Kidney epithelial cell (primary cell): ENCODE data around the gene CTTNBP2. TPM values are rescaled to one million over a fixed set of nuclear protein-coding genes. Genes with fewer than 3 reads are reported as not detected.

Source experiments
- DNase-seq: peaks from one replicate; pipeline ENCODE4 v3.0.0-alpha.2; 2010; ENCODE audit warnings: low read depth
- H3K27me3 ChIP-seq: 2 replicates; pipeline ENCODE4 v1.6.0; 2011; ENCODE audit warnings: low read length; ENCODE audit not compliant: control insufficient read depth, insufficient read depth
- H3K36me3 ChIP-seq: 2 replicates; pipeline ENCODE4 v1.5.1; 2011; ENCODE audit warnings: low read length; ENCODE audit not compliant: control insufficient read depth, insufficient read depth
- H3K4me3 ChIP-seq: 2 replicates; pipeline ENCODE4 v1.5.1; 2011; ENCODE audit warnings: low read depth, mild to moderate bottlenecking, control low read depth, low read length
- total RNA-seq: library from RNA; depleted of rRNA; stranded (reverse); fragments of >200 nt; gene quantifications from 2 replicates; pipeline ENCODE4 v1.2.3, GENCODE V29; 2015
- TF ChIP-seq, protein P1 (sequence below): IDR thresholded peaks from 2 replicates; pipeline ENCODE4 v1.5.1; 2011; ENCODE audit warnings: mild to moderate bottlenecking, moderate library complexity, low read length, control low read depth, inconsistent platforms; ENCODE audit not compliant: insufficient read depth, poor library complexity, severe bottlenecking

The CTTNBP2 gene
- total RNA-seq, 1 donor from 2014 or later: 5.3 TPM

DNA sequence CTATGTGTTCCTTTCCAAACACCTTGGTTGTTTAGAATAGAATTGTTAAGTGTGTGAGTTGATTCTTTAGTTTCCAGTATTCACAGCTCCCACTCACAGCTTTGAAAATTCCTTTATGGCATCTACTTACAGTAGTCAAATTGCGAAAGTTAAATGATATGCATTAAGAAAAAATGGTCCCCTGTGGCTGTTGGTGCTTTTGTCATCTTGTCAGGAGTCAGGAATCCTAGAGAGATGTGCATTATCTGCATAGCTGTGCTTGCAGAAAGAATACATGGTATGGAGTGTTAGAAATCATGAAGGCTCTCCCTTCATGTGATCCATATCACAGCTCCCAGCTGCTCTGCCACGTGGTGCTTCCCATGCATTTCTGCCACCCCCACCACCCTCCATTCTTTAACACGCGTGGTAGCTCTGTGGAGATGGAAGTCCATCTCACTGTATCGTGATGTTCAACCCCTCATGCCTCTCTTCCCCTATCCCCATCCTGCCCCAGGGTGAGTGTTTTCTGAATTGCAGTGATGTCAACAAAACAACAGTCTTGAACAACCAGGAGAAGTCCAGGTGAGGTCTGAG lies 29.2 kb upstream of the CTTNBP2 start:
- H3K4me3 ChIP-seq: no peak overlapping the region
- TF ChIP-seq, protein P1, sequence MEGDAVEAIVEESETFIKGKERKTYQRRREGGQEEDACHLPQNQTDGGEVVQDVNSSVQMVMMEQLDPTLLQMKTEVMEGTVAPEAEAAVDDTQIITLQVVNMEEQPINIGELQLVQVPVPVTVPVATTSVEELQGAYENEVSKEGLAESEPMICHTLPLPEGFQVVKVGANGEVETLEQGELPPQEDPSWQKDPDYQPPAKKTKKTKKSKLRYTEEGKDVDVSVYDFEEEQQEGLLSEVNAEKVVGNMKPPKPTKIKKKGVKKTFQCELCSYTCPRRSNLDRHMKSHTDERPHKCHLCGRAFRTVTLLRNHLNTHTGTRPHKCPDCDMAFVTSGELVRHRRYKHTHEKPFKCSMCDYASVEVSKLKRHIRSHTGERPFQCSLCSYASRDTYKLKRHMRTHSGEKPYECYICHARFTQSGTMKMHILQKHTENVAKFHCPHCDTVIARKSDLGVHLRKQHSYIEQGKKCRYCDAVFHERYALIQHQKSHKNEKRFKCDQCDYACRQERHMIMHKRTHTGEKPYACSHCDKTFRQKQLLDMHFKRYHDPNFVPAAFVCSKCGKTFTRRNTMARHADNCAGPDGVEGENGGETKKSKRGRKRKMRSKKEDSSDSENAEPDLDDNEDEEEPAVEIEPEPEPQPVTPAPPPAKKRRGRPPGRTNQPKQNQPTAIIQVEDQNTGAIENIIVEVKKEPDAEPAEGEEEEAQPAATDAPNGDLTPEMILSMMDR: no peak
- H3K36me3 ChIP-seq: no peaks in the 10 kb centered on the region
- no peaks in the 10 kb centered on the region for H3K27me3 ChIP-seq
- no peak for DNase-seq

DNA sequence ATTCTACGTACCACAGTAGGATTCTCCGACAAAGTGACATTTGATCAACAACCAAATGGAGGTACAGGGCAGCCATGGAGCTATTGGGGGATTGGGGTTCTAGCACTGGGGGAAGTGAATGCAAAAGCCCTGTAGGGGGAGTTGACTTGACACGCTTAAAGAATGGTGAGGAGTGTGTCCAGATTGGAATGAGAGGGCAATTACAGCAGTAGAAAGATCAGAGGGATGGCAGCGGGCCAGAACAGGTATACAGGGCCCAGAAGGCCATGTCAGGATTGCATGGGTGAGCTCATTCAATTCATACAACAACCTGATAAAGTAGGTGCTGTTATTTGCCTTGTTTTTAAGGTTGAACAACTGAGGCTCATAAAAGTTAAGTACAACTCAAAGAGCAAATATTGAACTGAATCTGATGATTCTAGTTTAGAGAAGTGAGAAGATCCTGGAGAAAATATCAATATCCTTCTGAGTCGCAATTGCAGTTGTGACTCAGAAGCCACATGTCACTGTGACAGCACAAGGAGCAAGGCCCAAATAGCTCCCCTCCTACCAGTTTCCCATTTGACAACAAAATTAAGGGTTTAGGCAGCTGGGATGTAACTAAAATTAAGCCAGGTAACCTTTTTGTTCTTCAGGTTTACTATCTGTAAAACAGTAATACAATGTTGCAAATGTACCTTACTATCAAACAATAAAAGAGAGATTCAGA lies 28.0 kb upstream of the CTTNBP2 start:
- DNase-seq: no peak
- no peak overlapping the region for H3K4me3 ChIP-seq
- H3K27me3 ChIP-seq: no peaks in the 10 kb centered on the region
- TF ChIP-seq, protein P1: no peak
- H3K36me3 ChIP-seq: no peaks in the 10 kb centered on the region

DNA sequence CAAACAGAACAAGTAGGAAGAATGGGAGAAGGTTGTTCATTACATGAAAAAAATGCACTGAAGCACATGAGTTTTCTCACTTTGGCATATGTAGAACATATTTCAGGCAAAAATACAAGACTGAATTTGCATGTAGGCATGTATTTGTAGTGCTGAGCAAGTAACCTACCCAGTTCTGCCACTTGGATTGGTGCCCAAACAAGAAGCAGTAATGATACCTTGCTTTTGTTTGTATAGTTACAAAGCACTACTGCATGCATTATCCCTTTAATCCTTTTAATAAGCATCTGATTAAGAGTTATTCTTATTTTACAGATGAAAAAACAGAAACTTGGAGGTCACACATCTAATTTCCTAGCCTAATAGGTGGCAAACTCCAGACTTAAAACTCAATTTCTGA lies 23.1 kb upstream of the CTTNBP2 start:
- no peaks in the 10 kb centered on the region for H3K27me3 ChIP-seq
- no peaks in the 10 kb centered on the region for H3K36me3 ChIP-seq
- TF ChIP-seq, protein P1: no peak
- no peak for DNase-seq
- H3K4me3 ChIP-seq: no peak overlapping the region

DNA sequence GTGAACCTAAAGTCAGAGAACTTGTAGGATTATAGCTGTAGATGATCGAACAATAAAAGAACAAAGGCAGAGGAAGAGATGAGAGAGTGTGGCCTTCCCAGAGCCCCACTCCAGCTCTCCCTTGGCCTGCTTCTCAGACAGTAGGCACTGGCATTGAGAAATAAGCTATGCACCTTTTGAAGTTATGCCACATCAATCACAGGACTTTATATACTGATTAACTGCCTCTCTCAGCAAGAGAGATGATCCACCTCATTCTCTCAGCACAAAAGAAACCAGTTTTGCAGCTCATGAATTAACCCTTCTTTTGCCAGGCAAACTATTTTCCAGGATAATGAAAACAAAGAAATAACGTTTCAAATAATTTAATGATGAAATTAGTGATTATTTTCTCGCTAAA lies 22.0 kb upstream of the CTTNBP2 start:
- Histone ChIP-seq H3K36me3 (no peaks in the 10 kb centered on the region), H3K4me3 (no peak overlapping the region), H3K27me3 (no peaks in the 10 kb centered on the region)
- TF ChIP-seq, protein P1: no peak
- DNase-seq: no peak

DNA sequence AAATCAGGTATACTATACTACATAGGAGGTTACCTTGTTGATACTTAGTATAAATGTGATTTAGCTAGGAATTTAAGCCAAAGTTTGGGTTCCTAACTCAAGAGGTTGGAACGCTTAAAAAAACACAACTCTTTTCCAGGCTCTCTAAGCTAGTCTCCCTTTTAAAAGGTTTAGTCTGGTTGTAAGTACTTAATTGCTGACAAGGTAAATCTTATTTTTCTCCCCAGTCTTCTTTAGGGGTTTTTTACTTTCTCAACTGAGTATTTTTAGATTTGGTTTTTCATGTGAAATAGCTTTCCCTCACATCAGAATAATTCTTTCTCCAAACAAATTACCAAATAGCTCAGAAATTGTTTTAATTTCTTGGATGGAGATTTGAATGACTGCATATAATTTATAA lies 20.8 kb upstream of the CTTNBP2 start:
- Histone ChIP-seq H3K4me3 (no peak overlapping the region), H3K36me3 (no peaks in the 10 kb centered on the region), H3K27me3 (no peaks in the 10 kb centered on the region)
- TF ChIP-seq, protein P1: no peak
- DNase-seq: no peak

DNA sequence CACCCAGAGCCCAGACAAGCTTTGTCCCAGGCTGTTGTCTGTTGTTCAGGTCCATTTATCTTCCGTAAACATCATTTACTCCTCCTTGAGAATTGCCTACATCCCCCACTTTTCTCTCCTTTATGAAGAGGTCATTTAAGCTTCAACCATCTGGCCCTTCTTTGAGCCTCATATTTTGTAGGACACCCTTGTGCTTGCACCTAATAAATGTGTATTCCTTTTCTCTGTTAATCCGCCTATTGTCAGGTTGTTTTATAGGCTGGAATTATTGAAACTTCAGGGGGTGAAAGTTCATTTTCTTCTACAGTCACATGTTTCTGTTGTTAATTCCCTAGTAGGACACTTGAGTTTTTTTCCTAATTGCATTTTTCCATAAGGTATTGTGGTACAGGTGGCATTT lies 19.6 kb upstream of the CTTNBP2 start:
- Histone ChIP-seq H3K36me3 (no peaks in the 10 kb centered on the region), H3K4me3 (no peak overlapping the region), H3K27me3 (no peaks in the 10 kb centered on the region)
- no peak for DNase-seq
- TF ChIP-seq, protein P1: no peak
